ENCODE results near the gene DIP2A.

Gene DIP2A

DNA sequence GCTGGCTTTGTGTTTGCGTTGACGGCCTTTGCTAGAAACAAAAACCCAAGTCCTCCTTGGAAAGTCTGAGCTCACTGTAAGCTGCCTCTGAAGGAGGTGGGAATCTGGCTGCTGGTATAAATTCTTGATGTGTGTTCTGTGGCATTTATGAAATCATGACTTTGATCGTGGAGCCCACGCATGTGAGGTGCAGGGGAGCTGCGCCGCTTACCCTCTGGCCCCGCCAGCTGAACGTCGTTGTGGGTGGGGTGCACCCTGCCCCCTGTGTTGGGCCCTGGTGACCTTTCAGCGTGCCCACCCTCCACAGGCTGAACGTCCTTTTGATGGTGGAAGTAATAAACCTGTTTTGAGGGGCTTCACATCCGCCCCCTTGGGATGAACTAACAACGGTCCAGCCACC is 21.2 kb upstream of the DIP2A start:
- Histone ChIP-seq H3K18ac (ENCODE audit: low read depth in 1 of 2, low read length in 2 of 2) (no peak overlapping the region), H3K9me3 (ENCODE audit: control insufficient read depth, low read length) (no peaks in the 10 kb centered on the region)

DNA sequence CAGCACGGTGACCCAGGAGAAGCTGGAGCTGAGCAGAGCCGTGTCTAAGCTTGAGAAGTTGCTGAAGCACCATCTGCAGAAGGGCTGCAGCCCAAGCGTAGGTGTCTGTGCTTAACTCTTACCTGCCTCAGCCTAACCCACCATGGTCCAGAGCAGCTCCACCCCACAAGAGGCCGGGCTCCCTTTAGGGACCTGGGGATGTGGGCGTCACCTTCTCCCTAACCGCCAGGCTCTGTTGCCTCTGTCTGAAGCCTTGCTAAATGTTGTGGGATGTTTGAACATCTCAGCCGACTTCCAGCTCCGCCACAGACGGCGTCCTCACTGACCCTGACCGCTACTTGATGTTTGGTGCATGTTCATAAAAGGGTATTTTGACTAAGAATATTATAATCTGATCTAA is 20.4 kb upstream of the DIP2A start:
- Histone ChIP-seq H2AK5ac (ENCODE audit: low read length, severe bottlenecking) (no peak overlapping the region), H2BK5ac (ENCODE audit: low read depth, low read length, poor library complexity, severe bottlenecking) (no peak overlapping the region), H3K14ac (ENCODE audit: low read length in 2 of 2) (no peak overlapping the region), H4K8ac (ENCODE audit: low read length) (peak overlapping the region; percentile 24), H3K4me1 (ENCODE audit: control insufficient read depth, insufficient read depth, low read depth, low read length) (no peaks in the 10 kb centered on the region), H2AFZ (ENCODE audit: low read depth, low read length) (no peak overlapping the region), H3K9me3 (ENCODE audit: control insufficient read depth, low read length) (no peaks in the 10 kb centered on the region), H3K23ac (ENCODE audit: low read length in 2 of 2) (no peak overlapping the region), H3K4me2 (ENCODE audit: low read length, poor library complexity, severe bottlenecking) (no peak overlapping the region), H3K4me3 (ENCODE audit: insufficient read depth in 1 of 2, low read depth in 1 of 2, low read length in 2 of 2) (no peak overlapping the region), H2BK120ac (ENCODE audit: low read depth, low read length) (no peak overlapping the region), H2BK15ac (ENCODE audit: low read depth, poor library complexity, severe bottlenecking) (no peak overlapping the region), H3K18ac (ENCODE audit: low read depth in 1 of 2, low read length in 2 of 2) (no peak overlapping the region), H4K91ac (ENCODE audit: low read length) (no peak overlapping the region), H3K36me3 (ENCODE audit: control insufficient read depth in 1 of 2, insufficient read depth in 2 of 2, low read depth in 1 of 2, low read length in 2 of 2) (peaks cover 75 to 86% of the 10 kb centered on the region in 2 experiments), H3K79me1 (replicated peaks; ENCODE audit: low read length, poor library complexity, severe bottlenecking) (peaks cover 30% of the 10 kb centered on the region), H3K4ac (ENCODE audit: low read depth in 1 of 2, low read length in 2 of 2) (no peak overlapping the region), H2BK12ac (ENCODE audit: low read length in 2 of 2) (no peak overlapping the region), H3K9ac (ENCODE audit: low read length) (no peak overlapping the region), H3K27me3 (ENCODE audit: control insufficient read depth in 1 of 2, insufficient read depth in 1 of 2, low read length in 2 of 2) (no peaks in the 10 kb centered on the region), H3K27ac (ENCODE audit: low read length, poor library complexity, severe bottlenecking) (no peak overlapping the region)
- 98% methylated on average over 10 of the region's 11 CpGs for WGBS
- no peak for DNase-seq

More for the DNA sequence above, 21.2 kb upstream of the DIP2A start:
- Histone ChIP-seq H4K8ac (ENCODE audit: low read length) (no peak overlapping the region), H2BK12ac (ENCODE audit: low read length in 2 of 2) (no peak overlapping the region), H3K4me1 (ENCODE audit: control insufficient read depth, insufficient read depth, low read depth, low read length) (no peaks in the 10 kb centered on the region), H3K4me2 (ENCODE audit: low read length, poor library complexity, severe bottlenecking) (no peak overlapping the region), H2AFZ (ENCODE audit: low read depth, low read length) (no peak overlapping the region), H2BK15ac (ENCODE audit: low read depth, poor library complexity, severe bottlenecking) (no peak overlapping the region), H3K27ac (ENCODE audit: low read length, poor library complexity, severe bottlenecking) (no peak overlapping the region), H3K36me3 (ENCODE audit: control insufficient read depth in 1 of 2, insufficient read depth in 2 of 2, low read depth in 1 of 2, low read length in 2 of 2) (peaks cover 74 to 80% of the 10 kb centered on the region in 2 experiments), H4K91ac (ENCODE audit: low read length) (no peak overlapping the region), H3K79me1 (replicated peaks; ENCODE audit: low read length, poor library complexity, severe bottlenecking) (peaks cover 28% of the 10 kb centered on the region), H3K4me3 (ENCODE audit: insufficient read depth in 1 of 2, low read depth in 1 of 2, low read length in 2 of 2) (no peak overlapping the region), H2BK5ac (ENCODE audit: low read depth, low read length, poor library complexity, severe bottlenecking) (no peak overlapping the region), H3K23ac (ENCODE audit: low read length in 2 of 2) (no peak overlapping the region), H2BK120ac (ENCODE audit: low read depth, low read length) (no peak overlapping the region), H3K27me3 (ENCODE audit: control insufficient read depth in 1 of 2, insufficient read depth in 1 of 2, low read length in 2 of 2) (no peaks in the 10 kb centered on the region), H3K9ac (ENCODE audit: low read length) (no peak overlapping the region), H2AK5ac (ENCODE audit: low read length, severe bottlenecking) (no peak overlapping the region), H3K14ac (ENCODE audit: low read length in 2 of 2) (no peak overlapping the region), H3K4ac (ENCODE audit: low read depth in 1 of 2, low read length in 2 of 2) (no peak overlapping the region)
- 90% methylated on average over 13 of the region's 13 CpGs for WGBS
- no peak for DNase-seq

DNA sequence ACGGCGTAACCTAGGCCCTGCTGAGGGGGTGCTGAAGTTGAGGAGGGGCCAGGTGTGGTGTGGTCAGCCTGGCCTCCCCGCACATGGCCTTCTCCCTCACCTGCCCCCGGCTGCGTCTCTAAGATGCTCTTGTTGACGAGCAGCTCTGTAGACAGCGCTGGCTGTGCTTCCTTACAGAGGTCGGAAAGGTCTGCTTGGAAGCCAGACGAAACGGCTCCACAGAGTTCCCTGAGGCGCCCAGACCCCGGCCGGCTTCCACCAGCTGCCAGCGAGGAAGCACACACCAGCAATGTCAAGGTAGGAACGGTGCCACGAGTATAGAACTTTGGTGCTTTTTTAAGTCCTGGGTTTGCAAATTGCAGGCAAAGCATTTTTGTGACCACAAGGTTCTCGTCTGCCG is 18.8 kb upstream of the DIP2A start:
- peaks cover 73 to 89% of the 10 kb centered on the region in 2 experiments for H3K36me3 ChIP-seq (ENCODE audit: control insufficient read depth in 1 of 2, insufficient read depth in 2 of 2, low read depth in 1 of 2, low read length in 2 of 2)
- H3K4me1 ChIP-seq (ENCODE audit: control insufficient read depth, insufficient read depth, low read depth, low read length), result no peaks in the 10 kb centered on the region
- H3K27me3 ChIP-seq (ENCODE audit: control insufficient read depth in 1 of 2, insufficient read depth in 1 of 2, low read length in 2 of 2), result no peaks in the 10 kb centered on the region
- H3K18ac ChIP-seq (ENCODE audit: low read depth in 1 of 2, low read length in 2 of 2), result no peak overlapping the region
- WGBS, result 91% methylated on average over 18 of the region's 18 CpGs
- no peak overlapping the region for H3K4me3 ChIP-seq (ENCODE audit: insufficient read depth in 1 of 2, low read depth in 1 of 2, low read length in 2 of 2)
- H3K23ac ChIP-seq (ENCODE audit: low read length in 2 of 2), result no peak overlapping the region
- H3K27ac ChIP-seq (ENCODE audit: low read length, poor library complexity, severe bottlenecking), result no peak overlapping the region
- no peak overlapping the region for H4K91ac ChIP-seq (ENCODE audit: low read length)
- H3K4me2 ChIP-seq (ENCODE audit: low read length, poor library complexity, severe bottlenecking), result no peak overlapping the region
- H2AK5ac ChIP-seq (ENCODE audit: low read length, severe bottlenecking), result no peak overlapping the region
- H3K4ac ChIP-seq (ENCODE audit: low read depth in 1 of 2, low read length in 2 of 2), result no peak overlapping the region
- no peak overlapping the region for H2BK15ac ChIP-seq (ENCODE audit: low read depth, poor library complexity, severe bottlenecking)
- H3K9ac ChIP-seq (ENCODE audit: low read length), result no peak overlapping the region
- H2BK5ac ChIP-seq (ENCODE audit: low read depth, low read length, poor library complexity, severe bottlenecking), result no peak overlapping the region
- H2BK12ac ChIP-seq (ENCODE audit: low read length in 2 of 2), result no peak overlapping the region
- no peak overlapping the region for H2BK120ac ChIP-seq (ENCODE audit: low read depth, low read length)
- peaks cover 33% of the 10 kb centered on the region for H3K79me1 ChIP-seq (replicated peaks; ENCODE audit: low read length, poor library complexity, severe bottlenecking)
- H4K8ac ChIP-seq (ENCODE audit: low read length), result no peak overlapping the region
- no peaks in the 10 kb centered on the region for H3K9me3 ChIP-seq (ENCODE audit: control insufficient read depth, low read length)
- no peak overlapping the region for H2AFZ ChIP-seq (ENCODE audit: low read depth, low read length)
- DNase-seq, result no peak
- no peak overlapping the region for H3K14ac ChIP-seq (ENCODE audit: low read length in 2 of 2)

DNA sequence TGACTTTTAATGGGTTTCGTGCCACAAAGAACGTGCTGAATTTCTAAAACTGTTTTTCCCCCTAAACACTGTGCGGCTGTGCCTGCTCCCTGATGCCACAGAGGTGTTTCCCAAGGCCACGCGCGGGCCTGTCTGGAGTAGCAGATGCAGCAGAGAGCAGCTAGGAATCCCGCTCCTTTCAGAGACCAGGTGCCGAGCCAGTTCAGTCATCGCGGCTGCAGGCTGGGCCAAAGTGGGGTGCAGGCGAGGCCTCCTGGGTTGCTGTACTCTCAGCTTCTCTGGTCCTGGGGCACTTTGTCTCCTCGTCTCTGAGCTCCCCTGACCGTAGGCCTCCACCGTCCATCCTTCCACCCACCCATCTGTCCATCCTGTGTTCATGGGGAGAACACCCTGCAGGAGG is 17.4 kb upstream of the DIP2A start:
- Histone ChIP-seq H2AFZ (ENCODE audit: low read depth, low read length) (no peak overlapping the region), H4K8ac (ENCODE audit: low read length) (no peak overlapping the region), H3K18ac (ENCODE audit: low read depth in 1 of 2, low read length in 2 of 2) (no peak overlapping the region), H2BK12ac (ENCODE audit: low read length in 2 of 2) (no peak overlapping the region), H3K4me1 (ENCODE audit: control insufficient read depth, insufficient read depth, low read depth, low read length) (no peaks in the 10 kb centered on the region), H3K23ac (ENCODE audit: low read length in 2 of 2) (no peak overlapping the region), H3K9ac (ENCODE audit: low read length) (no peak overlapping the region), H3K79me1 (replicated peaks; ENCODE audit: low read length, poor library complexity, severe bottlenecking) (peaks cover 30% of the 10 kb centered on the region), H3K4me2 (ENCODE audit: low read length, poor library complexity, severe bottlenecking) (no peak overlapping the region), H3K4ac (ENCODE audit: low read depth in 1 of 2, low read length in 2 of 2) (no peak overlapping the region), H2BK15ac (ENCODE audit: low read depth, poor library complexity, severe bottlenecking) (no peak overlapping the region), H3K14ac (ENCODE audit: low read length in 2 of 2) (no peak overlapping the region), H3K27me3 (ENCODE audit: control insufficient read depth in 1 of 2, insufficient read depth in 1 of 2, low read length in 2 of 2) (no peaks in the 10 kb centered on the region), H2AK5ac (ENCODE audit: low read length, severe bottlenecking) (no peak overlapping the region), H3K36me3 (ENCODE audit: control insufficient read depth in 1 of 2, insufficient read depth in 2 of 2, low read depth in 1 of 2, low read length in 2 of 2) (peaks cover 71 to 90% of the 10 kb centered on the region in 2 experiments), H4K91ac (ENCODE audit: low read length) (no peak overlapping the region), H2BK5ac (ENCODE audit: low read depth, low read length, poor library complexity, severe bottlenecking) (no peak overlapping the region), H3K27ac (ENCODE audit: low read length, poor library complexity, severe bottlenecking) (no peak overlapping the region), H2BK120ac (ENCODE audit: low read depth, low read length) (no peak overlapping the region), H3K9me3 (ENCODE audit: control insufficient read depth, low read length) (no peaks in the 10 kb centered on the region), H3K4me3 (ENCODE audit: insufficient read depth in 1 of 2, low read depth in 1 of 2, low read length in 2 of 2) (no peak overlapping the region)
- DNase-seq, result no peak
- WGBS, result 99% methylated on average over 11 of the region's 14 CpGs

All from mesenchymal stem cell (in vitro differentiated cells and primary cell).